Sigmoid colon (tissue), 7 donors: Measurements from ENCODE around the gene NLRP12. TPM values are rescaled to one million over a fixed set of nuclear protein-coding genes. Genes with fewer than 3 reads are reported as not detected.

Experiments
- DNase-seq: peaks from one replicate; pipeline ENCODE4 v3.0.0-alpha.2; 2019
- H3K27ac ChIP-seq, 4 donors: fragments of 200-600 bp; sonication (generic); one replicate each; pipeline ENCODE4 v1.5.1; 2016 to 2019; ENCODE audit warnings: mild to moderate bottlenecking in 1 of 4
- H3K27me3 ChIP-seq, 3 donors: fragments of 200-600 bp; sonication (generic); one replicate each; pipeline ENCODE4 v1.5.1; 2019; ENCODE audit warnings: mild to moderate bottlenecking in 1 of 3
- H3K36me3 ChIP-seq, 4 donors: fragments of 200-600 bp; sonication (generic); one replicate each; pipeline ENCODE4 v1.5.1; 2016 to 2019
- H3K4me1 ChIP-seq, 4 donors: fragments of 200-600 bp; sonication (generic); one replicate each; pipeline ENCODE4 v1.5.1; 2017 to 2019
- H3K4me3 ChIP-seq, 4 donors: fragments of 200-600 bp; sonication (generic); one replicate each; pipeline ENCODE4 v1.5.1; 2017 to 2019; ENCODE audit warnings: mild to moderate bottlenecking in 2 of 4, moderate library complexity in 1 of 4
- H3K9me3 ChIP-seq, 4 donors: fragments of 200-600 bp in 3 of 4; sonication (generic) in 3 of 4; one replicate each; pipeline versions ENCODE4 v1.5.1 to v1.6.1; 2013 to 2019
- CTCF ChIP-seq, 4 experiments: fragments of 450-650 bp in 3 of 4; fragments of 200-600 bp in 1 of 4; IDR thresholded peaks; one replicate each; pipeline ENCODE4 v1.5.1; 2016 to 2019; ENCODE audit warnings: antibody characterized with exemption in 4 of 4, mild to moderate bottlenecking in 3 of 4, moderate library complexity in 2 of 4
- EP300 ChIP-seq, 4 donors: sonication (generic); formaldehyde crosslinking; IDR thresholded peaks; one replicate each; pipeline ENCODE4 v1.6.1; 2017; ENCODE audit warnings: antibody characterized with exemption in 4 of 4
- POLR2A ChIP-seq, 2 donors: fragments of 450-650 bp; IDR thresholded peaks; one replicate each; pipeline ENCODE4 v1.6.1; 2016; ENCODE audit warnings: antibody characterized with exemption in 2 of 2, mild to moderate bottlenecking in 2 of 2, moderate library complexity in 2 of 2
- POLR2AphosphoS5 ChIP-seq, 4 donors: sonication (generic); formaldehyde crosslinking; IDR thresholded peaks; one replicate each; pipeline ENCODE4 v1.6.1; 2017; ENCODE audit warnings: antibody characterized with exemption in 4 of 4
- WGBS, 2 donors: extraction: QIAGEN DNeasy Blood & Tissue Kit; methylation state at CpG; one replicate each; pipeline ENCODE4 v1.1.7; 2013; 5-methylcytosine and 5-hydroxymethylcytosine counted together
- intact Hi-C: fragments of 100-400 bp; cut with DNase I; formaldehyde crosslinking; loops from one replicate; pipeline ENCODE4 v1.15.1; 2023
- polyA plus RNA-seq, 3 donors: library from polyadenylated mRNA; stranded (reverse); fragments of 200-250 nt; gene quantifications; one replicate each; pipeline ENCODE4 v1.2.3, GENCODE V29; 2013
- total RNA-seq, 4 donors: library from RNA; depleted of rRNA; stranded (reverse); fragments of >200 nt; gene quantifications; one replicate each; pipeline ENCODE4 v1.1.0, GENCODE V29; 2016
- donor health status: healthy with polysubstance abuse.
- donor health status: Bipolar disorder and iron deficiency.
- donor health status: healthy.

Gene NLRP12
- total and polyA plus RNA-seq, 7 donors = 0.10 to 0.36 (median 0.30) TPM; not detected in 3

- WGBS, 2 donors = 57 to 58% methylated on average over 7 of the region's 7 CpGs
- Histone ChIP-seq H3K9me3 (no peaks in the 10 kb centered on the region), H3K27me3 (no peaks in the 10 kb centered on the region), H3K4me3 (no peak overlapping the region), H3K27ac (no peak overlapping the region), H3K4me1 (no peaks in the 10 kb centered on the region), H3K36me3 (no peaks in the 10 kb centered on the region)
- no peak for TF ChIP-seq POLR2A (IDR thresholded peaks at IDR 0.05)
- intact Hi-C loops = no loop called here
- no peak for DNase-seq
These were observed 11.8 kb downstream of the NLRP12 start for GRCh38 chr19:53812335-53812734.

GRCh38 chr19:53810891-53811290 lies 13.2 kb downstream of the NLRP12 start:
- Histone ChIP-seq H3K4me3 (no peak overlapping the region), H3K27ac (no peak overlapping the region), H3K9me3 (no peaks in the 10 kb centered on the region), H3K4me1 (no peaks in the 10 kb centered on the region), H3K36me3 (no peaks in the 10 kb centered on the region), H3K27me3 (no peaks in the 10 kb centered on the region)
- DNase-seq = no peak
- intact Hi-C loops = no loop called here
- no peak for TF ChIP-seq EP300 (IDR thresholded peaks at IDR 0.05)
- no peak for TF ChIP-seq CTCF (IDR thresholded peaks at IDR 0.05)
- no peak for TF ChIP-seq POLR2A (IDR thresholded peaks at IDR 0.05)
- TF ChIP-seq POLR2AphosphoS5 (IDR thresholded peaks at IDR 0.05) = no peak
- WGBS, 2 donors = 96% methylated on average over 21 of the region's 21 CpGs

GRCh38 chr19:53810187-53810546 lies 13.9 kb downstream of the NLRP12 start:
- Histone ChIP-seq H3K4me1 (no peaks in the 10 kb centered on the region), H3K4me3 (no peak overlapping the region), H3K36me3 (no peaks in the 10 kb centered on the region), H3K27ac (no peak overlapping the region), H3K9me3 (no peaks in the 10 kb centered on the region), H3K27me3 (no peaks in the 10 kb centered on the region)
- WGBS, 2 donors = 87 to 90% methylated on average over 13 of the region's 13 CpGs
- no peak for DNase-seq
- intact Hi-C loops = no loop called here
- no peak for TF ChIP-seq CTCF (IDR thresholded peaks at IDR 0.05)
- TF ChIP-seq POLR2AphosphoS5 (IDR thresholded peaks at IDR 0.05) = no peak
- no peak for TF ChIP-seq POLR2A (IDR thresholded peaks at IDR 0.05)
- TF ChIP-seq EP300 (IDR thresholded peaks at IDR 0.05) = no peak

GRCh38 chr19:53809518-53810186 lies 14.5 kb downstream of the NLRP12 start:
- no peak for DNase-seq
- intact Hi-C loops = no loop called here
- TF ChIP-seq POLR2AphosphoS5 (IDR thresholded peaks at IDR 0.05) = no peak
- no peak for TF ChIP-seq CTCF (IDR thresholded peaks at IDR 0.05)
- TF ChIP-seq EP300 (IDR thresholded peaks at IDR 0.05) = no peak
- TF ChIP-seq POLR2A (IDR thresholded peaks at IDR 0.05) = no peak
- Histone ChIP-seq H3K9me3 (no peaks in the 10 kb centered on the region), H3K4me1 (no peaks in the 10 kb centered on the region), H3K36me3 (no peaks in the 10 kb centered on the region), H3K27ac (no peak overlapping the region), H3K27me3 (no peaks in the 10 kb centered on the region), H3K4me3 (no peak overlapping the region)
- 84% methylated on average over 28 of the region's 28 CpGs for WGBS, 2 donors

- no peak for DNase-seq
- intact Hi-C loops = no loop called here
- H3K27ac ChIP-seq = no peak overlapping the region
- no peak overlapping the region for H3K4me3 ChIP-seq
- 19 to 25% methylated on average over 5 of the region's 5 CpGs for WGBS, 2 donors
- no peaks in the 10 kb centered on the region for H3K36me3 ChIP-seq
- no peaks in the 10 kb centered on the region for H3K4me1 ChIP-seq
- TF ChIP-seq POLR2A (IDR thresholded peaks at IDR 0.05) = no peak
- no peak for TF ChIP-seq CTCF (IDR thresholded peaks at IDR 0.05)
- TF ChIP-seq POLR2AphosphoS5 (IDR thresholded peaks at IDR 0.05) = no peak
- H3K9me3 ChIP-seq = no peaks in the 10 kb centered on the region
- no peaks in the 10 kb centered on the region for H3K27me3 ChIP-seq
These were observed 15.4 kb downstream of the NLRP12 start for GRCh38 chr19:53808710-53809125.
